ENCODE data around the gene CDKL2.

- TF ChIP-seq CTCF (conservative IDR thresholded peaks at IDR 0.05 in 1 of 2, IDR thresholded peaks at IDR 0.05 in 1 of 2; ENCODE audit: low read depth in 1 of 2, low read length in 2 of 2) (no peak), EZH2 (IDR thresholded peaks at IDR 0.05; ENCODE audit: low read length, missing control alignments) (no peak)
These were observed 43.0 kb upstream of the CDKL2 start, which contains the start of gene G3BP2 for GRCh38 chr4:75673027-75673958.
